Measurements from ENCODE around the gene NBAS.

NBAS gene

DNA sequence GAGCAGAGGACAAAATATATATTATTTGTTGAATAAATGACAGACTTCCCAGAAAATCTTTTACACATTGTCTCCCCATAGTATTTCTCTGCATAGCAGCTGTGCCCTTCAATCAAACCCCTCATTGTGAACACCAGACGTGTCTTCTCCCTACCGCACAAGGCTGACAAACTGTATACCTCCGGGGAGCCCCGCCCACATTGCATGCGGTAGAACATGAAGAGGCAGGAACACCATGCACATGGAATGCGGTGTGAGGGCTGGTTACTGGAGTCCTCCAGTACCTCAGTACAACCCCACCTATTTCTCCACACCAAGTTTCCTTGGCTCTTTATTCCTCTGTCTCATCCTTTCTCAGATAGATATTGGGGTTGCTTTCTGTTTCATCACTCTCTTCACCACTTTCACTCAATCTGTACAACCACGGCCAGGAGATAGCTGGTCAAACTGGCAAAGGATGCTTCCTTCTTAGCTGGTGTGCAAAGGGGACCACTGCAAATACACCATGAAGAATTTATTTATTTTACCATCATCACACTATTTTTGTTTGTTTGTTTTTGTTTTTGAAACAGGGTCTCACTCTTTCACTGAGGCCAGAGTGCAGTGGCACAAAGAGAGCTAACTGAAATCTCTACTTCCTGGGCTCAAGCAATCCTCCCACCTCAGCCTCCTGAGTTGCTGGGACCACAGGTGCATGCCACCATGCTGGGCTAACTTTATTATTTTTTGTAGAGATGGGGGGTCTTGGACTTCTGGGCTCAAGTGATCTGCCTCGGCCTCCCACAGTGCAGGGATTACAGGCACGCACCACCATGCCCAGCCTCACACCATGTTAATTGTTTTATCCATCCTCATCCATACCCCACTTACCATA is 2.3 kb upstream of the NBAS start:
- no peak overlapping the region for H3K9ac ChIP-seq (ENCODE audit: low read length)
- H3K4me3 ChIP-seq (ENCODE audit: low read length) = no peak overlapping the region
- H3K4me1 ChIP-seq (ENCODE audit: control insufficient read depth, insufficient read depth, low read length) = peaks cover 9% of the 10 kb centered on the region
- H3K27me3 ChIP-seq (ENCODE audit: control insufficient read depth, insufficient read depth, low read length) = no peaks in the 10 kb centered on the region
- no peaks in the 10 kb centered on the region for H3K36me3 ChIP-seq (ENCODE audit: control insufficient read depth, insufficient read depth, low read length)
- H3K9me3 ChIP-seq (ENCODE audit: control insufficient read depth, low read length) = no peaks in the 10 kb centered on the region

DNA sequence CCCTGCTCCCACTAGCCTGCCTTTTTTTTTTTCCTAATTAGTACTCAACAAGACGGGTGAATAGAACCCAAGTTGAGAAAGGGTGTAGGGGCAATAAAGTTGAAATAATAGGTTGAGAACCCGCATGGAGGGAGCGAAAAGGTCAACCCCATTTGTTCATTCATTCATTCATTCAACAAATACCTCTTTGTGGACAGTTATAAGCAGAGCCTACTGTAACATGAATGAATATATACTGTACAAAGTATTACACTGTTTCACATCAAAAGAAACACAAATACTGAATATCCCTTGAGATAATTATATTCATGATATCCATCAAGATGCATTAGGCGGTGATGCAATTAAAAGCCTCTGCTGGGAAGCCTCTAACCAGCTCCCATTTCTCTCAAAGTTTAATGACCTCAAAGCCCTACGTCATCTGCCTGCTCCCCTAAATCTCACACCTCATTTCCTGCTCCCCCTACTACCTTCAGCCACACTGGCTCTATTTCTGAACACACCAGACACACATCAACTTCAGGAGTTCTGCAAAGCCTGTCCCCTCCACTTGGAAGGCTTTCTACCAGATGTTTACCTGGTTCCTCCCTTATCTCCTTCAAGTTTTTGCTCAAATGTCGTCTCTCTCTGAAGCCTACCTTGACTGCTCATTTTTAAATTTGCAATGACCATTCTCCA is 1.4 kb upstream of the NBAS start:
- Histone ChIP-seq H3K9ac (ENCODE audit: low read length) (no peak overlapping the region), H3K27me3 (ENCODE audit: control insufficient read depth, insufficient read depth, low read length) (no peaks in the 10 kb centered on the region), H3K4me3 (ENCODE audit: low read length) (no peak overlapping the region), H3K9me3 (ENCODE audit: control insufficient read depth, low read length) (no peaks in the 10 kb centered on the region), H3K36me3 (ENCODE audit: control insufficient read depth, insufficient read depth, low read length) (no peaks in the 10 kb centered on the region), H3K4me1 (ENCODE audit: control insufficient read depth, insufficient read depth, low read length) (peaks cover 9% of the 10 kb centered on the region)

DNA sequence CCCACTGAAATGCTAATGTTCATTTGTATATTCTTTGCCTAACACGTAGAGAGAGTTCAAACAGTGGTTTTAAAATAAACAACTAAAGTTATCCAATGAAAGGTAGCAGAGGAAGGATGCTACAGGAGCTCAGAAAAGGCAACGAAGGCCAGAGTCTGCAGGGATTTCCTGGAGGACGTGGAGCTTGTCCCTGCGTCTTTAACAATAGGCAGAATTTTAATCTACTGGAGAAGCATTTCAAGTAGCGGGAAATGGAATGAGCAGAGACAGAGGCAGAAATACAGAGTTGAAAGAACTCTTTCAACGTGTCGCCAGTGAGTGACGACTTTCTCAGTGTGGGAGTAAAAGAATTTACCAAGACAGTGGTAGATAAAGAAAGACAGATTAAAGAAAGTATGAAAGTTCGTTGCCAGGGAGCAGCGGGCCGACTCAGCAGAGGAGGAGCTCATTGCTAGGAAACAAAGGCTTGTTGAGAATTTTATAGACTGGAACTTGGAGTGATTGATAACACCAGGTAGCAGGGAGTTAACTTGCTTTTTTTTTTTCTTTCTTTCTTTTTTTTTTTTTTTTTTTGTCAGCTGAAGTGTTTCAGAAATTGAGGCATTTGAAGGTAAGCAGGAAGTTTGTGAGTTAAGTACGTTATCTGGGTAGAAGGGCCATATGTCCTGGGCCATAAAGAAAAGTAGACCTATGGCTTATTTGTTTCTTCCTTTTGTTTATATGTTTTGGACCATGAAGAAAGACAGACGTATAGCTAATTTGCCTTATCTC is 625 bp upstream of the NBAS start:
- Histone ChIP-seq H3K27me3 (ENCODE audit: control insufficient read depth, insufficient read depth, low read length) (no peaks in the 10 kb centered on the region), H3K9ac (ENCODE audit: low read length) (peak overlapping the region; percentile 87)

DNA sequence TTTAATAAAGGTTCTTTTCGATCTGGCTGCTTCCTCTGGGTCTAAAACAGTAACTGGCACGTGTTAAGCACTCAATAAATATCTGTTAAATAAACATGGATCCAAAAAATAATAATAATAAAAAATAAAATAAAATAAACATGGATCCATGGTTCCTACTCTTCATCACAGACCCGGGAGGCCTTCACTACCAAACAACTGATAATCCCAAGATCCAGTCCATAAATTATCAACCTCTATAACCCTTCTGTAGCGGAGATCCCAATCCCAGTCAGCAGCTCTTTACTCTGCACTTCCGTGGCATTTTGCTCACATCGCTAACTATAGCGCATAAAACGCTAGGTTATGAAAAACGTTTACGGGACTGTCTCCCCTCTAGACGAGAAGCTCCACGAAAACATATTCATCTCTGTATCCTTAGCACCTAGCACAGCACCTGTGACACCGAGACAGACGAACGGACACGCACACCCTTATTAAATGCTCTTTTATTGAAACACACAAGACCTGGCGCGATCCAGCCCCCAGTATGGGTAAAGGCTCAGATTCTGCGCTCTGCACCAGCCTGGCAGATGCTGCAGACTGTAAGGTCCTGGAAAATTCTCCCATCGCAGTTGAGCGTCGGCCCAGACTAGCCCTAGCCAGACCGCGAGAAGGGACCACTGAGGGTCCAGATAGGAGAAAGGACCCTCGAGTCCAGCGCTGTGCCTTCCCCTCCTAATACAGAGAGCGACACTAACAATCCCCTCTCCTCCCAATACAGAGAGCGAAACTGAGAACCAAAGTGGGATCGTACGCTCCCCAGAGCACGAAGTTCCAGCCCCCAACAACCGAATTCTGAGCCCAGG is 770 bp downstream of the NBAS start:
- Histone ChIP-seq H3K4me3 (ENCODE audit: low read length) (peak overlapping the region; percentile 96), H3K9me3 (ENCODE audit: control insufficient read depth, low read length) (no peaks in the 10 kb centered on the region), H3K9ac (ENCODE audit: low read length) (peak overlapping the region; percentile 87), H3K4me1 (ENCODE audit: control insufficient read depth, insufficient read depth, low read length) (peaks cover 9% of the 10 kb centered on the region), H3K36me3 (ENCODE audit: control insufficient read depth, insufficient read depth, low read length) (no peaks in the 10 kb centered on the region), H3K27me3 (ENCODE audit: control insufficient read depth, insufficient read depth, low read length) (no peaks in the 10 kb centered on the region)

More for the DNA sequence above, 625 bp upstream of the NBAS start:
- H3K36me3 ChIP-seq (ENCODE audit: control insufficient read depth, insufficient read depth, low read length) = no peaks in the 10 kb centered on the region
- H3K4me3 ChIP-seq (ENCODE audit: low read length) = peak overlapping the region; percentile 96
- no peaks in the 10 kb centered on the region for H3K9me3 ChIP-seq (ENCODE audit: control insufficient read depth, low read length)
- H3K4me1 ChIP-seq (ENCODE audit: control insufficient read depth, insufficient read depth, low read length) = peaks cover 9% of the 10 kb centered on the region

DNA sequence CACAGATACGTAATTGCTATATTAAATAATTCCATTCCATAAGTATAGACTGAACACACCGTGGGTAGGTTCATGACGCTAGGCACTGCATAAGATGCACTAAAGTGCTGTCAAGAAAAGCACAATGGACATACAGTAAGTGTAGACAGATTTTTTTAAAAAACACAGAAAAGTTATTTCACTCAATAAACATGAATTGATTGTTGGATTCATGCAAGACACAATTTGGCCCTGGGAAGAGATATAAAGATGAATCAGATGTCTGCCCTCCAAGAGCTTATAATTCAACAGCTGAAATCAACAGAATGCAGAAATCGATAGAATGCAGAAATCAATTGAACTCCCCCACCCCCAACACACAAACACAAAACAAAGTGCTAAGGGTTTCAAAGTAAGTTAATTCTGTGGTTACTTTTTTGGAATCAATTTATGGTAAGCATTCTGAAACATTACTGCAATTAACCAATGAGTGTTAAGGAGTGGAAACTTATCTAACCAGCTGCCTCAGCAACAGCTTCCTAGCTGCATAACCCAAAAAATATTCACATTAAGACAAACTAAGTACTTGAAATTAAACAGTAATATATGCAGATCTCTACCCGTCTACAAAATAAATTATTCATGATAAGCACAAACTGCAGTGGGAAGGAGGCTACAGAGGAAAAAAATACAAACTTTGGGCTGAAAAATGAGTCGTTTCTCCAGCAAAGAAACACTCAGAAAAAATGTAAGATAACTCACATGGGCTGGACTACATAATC is 1.6 kb downstream of the NBAS start:
- no peak overlapping the region for H3K4me3 ChIP-seq (ENCODE audit: low read length)
- no peaks in the 10 kb centered on the region for H3K27me3 ChIP-seq (ENCODE audit: control insufficient read depth, insufficient read depth, low read length)
- peak overlapping the region; percentile 87 for H3K9ac ChIP-seq (ENCODE audit: low read length)
- H3K36me3 ChIP-seq (ENCODE audit: control insufficient read depth, insufficient read depth, low read length) = no peaks in the 10 kb centered on the region
- H3K9me3 ChIP-seq (ENCODE audit: control insufficient read depth, low read length) = no peaks in the 10 kb centered on the region
- peaks cover 9% of the 10 kb centered on the region for H3K4me1 ChIP-seq (ENCODE audit: control insufficient read depth, insufficient read depth, low read length)

DNA sequence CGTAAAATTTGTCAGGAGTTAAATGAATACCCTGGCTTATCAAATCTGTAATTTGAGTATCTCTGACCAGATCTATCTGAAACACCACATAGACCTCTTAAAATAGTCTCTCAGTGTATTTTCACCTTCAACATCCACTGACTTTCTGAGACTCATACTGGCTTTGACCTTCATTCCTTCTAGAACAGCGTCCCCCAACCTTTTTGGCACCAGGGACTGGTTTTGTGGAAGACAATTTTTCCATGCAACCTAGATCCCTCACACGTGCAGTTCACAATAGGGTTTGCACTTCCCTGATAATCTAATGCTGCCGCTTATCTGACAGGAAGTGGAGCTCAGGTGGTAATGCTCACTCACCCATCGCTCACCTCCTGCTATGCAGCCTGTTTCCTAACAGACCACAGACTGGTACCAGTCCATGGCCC is 3.2 kb downstream of the NBAS start:
- H3K9ac ChIP-seq (ENCODE audit: low read length) = no peak overlapping the region

DNA sequence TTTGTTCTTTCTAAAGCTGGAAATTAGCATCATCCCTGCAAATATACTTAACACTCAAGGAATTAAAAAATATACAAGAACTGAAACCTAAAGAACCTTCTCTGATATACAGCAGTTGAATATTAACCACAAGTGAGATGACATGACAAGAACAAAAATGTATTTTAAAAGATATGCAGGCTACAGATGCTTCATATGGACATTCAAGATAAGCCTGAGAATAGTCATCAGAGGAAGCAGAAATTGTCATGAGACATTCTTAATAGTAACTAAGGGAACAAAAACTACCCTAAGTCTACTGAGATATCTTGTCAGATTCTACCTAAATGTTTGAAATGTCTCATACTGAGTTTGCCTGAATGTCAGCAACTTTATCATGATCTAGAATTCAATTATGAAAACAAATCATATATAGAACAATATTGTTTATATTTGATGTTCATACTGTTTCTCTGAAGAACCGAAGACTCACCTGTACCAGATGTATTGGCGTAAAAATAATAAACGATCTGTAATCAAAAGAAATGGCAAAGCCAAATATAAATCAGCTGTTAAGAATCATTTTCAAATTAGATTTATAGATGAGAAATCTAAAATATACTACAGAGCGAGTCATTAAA is 4.7 kb downstream of the NBAS start:
- no peak overlapping the region for H3K4me3 ChIP-seq (ENCODE audit: low read length)
- H3K4me1 ChIP-seq (ENCODE audit: control insufficient read depth, insufficient read depth, low read length) = peaks cover 9% of the 10 kb centered on the region
- no peaks in the 10 kb centered on the region for H3K27me3 ChIP-seq (ENCODE audit: control insufficient read depth, insufficient read depth, low read length)
- H3K9me3 ChIP-seq (ENCODE audit: control insufficient read depth, low read length) = no peaks in the 10 kb centered on the region
- H3K36me3 ChIP-seq (ENCODE audit: control insufficient read depth, insufficient read depth, low read length) = no peaks in the 10 kb centered on the region
- no peak overlapping the region for H3K9ac ChIP-seq (ENCODE audit: low read length)

More for the DNA sequence above, 3.2 kb downstream of the NBAS start:
- Histone ChIP-seq H3K4me1 (ENCODE audit: control insufficient read depth, insufficient read depth, low read length) (peaks cover 9% of the 10 kb centered on the region), H3K36me3 (ENCODE audit: control insufficient read depth, insufficient read depth, low read length) (no peaks in the 10 kb centered on the region), H3K4me3 (ENCODE audit: low read length) (no peak overlapping the region), H3K9me3 (ENCODE audit: control insufficient read depth, low read length) (no peaks in the 10 kb centered on the region), H3K27me3 (ENCODE audit: control insufficient read depth, insufficient read depth, low read length) (no peaks in the 10 kb centered on the region)

DNA sequence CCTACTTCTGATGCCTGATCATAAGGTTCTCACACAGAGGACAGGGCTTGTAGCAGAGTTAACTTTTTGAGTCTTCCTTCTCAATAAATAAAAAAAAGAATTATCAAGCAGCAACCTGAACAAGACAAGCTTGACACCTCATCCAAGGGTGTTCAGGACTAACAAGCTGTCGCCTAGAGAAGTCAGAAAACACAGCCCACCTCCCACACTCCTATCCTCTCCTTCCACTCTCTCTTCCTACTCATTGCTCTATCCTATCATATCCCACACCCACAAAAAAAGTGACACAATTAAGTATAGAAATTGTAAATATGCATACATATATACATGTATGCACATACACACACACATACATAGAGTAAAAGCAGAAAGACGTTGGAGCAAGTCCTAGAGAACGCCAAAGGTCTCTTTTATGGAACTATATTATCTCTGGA is 5.4 kb downstream of the NBAS start:
- Histone ChIP-seq H3K4me1 (ENCODE audit: control insufficient read depth, insufficient read depth, low read length) (peaks cover 9% of the 10 kb centered on the region), H3K4me3 (ENCODE audit: low read length) (no peak overlapping the region), H3K36me3 (ENCODE audit: control insufficient read depth, insufficient read depth, low read length) (no peaks in the 10 kb centered on the region), H3K9me3 (ENCODE audit: control insufficient read depth, low read length) (no peaks in the 10 kb centered on the region), H3K9ac (ENCODE audit: low read length) (no peak overlapping the region), H3K27me3 (ENCODE audit: control insufficient read depth, insufficient read depth, low read length) (no peaks in the 10 kb centered on the region)

DNA sequence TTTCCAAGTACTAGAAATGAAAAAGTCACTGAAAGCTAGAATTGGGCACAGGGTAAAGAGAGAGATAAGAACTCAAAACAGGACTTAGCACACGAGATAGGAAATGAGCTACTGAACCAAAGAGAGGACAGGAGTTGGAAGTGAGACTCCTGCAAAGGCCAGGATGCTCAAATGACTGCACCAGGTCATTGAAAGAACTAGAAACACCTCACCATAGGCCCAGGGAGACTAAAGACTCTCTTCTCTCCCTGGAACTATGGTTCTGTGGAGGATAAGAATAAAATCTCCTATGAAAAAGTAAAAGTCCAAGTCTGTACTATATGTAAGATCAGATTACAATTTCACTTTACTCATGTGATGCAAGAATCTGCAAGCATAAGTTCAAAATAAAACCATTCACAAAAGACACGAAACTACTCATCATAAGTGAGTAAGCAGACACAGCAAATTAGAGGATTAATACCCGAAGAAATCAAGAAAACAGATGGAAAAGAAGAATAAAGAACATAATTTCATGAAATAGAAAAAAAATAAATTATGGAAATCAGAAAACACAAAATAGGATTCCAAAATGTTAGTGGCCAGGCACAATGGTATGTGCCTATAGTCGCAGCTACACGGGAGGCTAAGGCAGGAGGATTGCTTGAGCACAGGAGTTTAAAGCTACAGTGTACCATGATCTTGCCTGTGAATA is 6.5 kb downstream of the NBAS start:
- Histone ChIP-seq H3K27me3 (ENCODE audit: control insufficient read depth, insufficient read depth, low read length) (no peaks in the 10 kb centered on the region), H3K9me3 (ENCODE audit: control insufficient read depth, low read length) (no peaks in the 10 kb centered on the region), H3K4me1 (ENCODE audit: control insufficient read depth, insufficient read depth, low read length) (peaks cover 5% of the 10 kb centered on the region), H3K9ac (ENCODE audit: low read length) (no peak overlapping the region), H3K4me3 (ENCODE audit: low read length) (no peak overlapping the region), H3K36me3 (ENCODE audit: control insufficient read depth, insufficient read depth, low read length) (no peaks in the 10 kb centered on the region)

DNA sequence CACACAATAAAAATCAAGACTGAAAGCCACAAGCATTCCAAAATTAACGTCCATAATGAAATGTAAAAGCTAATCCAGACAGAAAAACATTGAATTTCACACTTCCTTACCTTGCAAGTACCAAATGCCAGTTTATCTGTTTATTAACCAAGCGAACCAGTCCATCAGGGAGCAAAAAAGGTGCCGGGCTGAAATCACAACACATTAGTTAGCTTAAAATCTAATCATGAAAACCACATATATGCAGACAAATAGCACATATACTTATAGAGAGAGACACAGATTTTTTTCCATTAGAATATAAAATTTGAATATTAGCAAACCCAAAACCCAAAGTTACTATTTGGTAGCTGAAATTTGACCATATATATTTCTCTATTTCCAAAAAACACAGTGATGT is 7.2 kb downstream of the NBAS start:
- no peak overlapping the region for H3K9ac ChIP-seq (ENCODE audit: low read length)
- H3K27me3 ChIP-seq (ENCODE audit: control insufficient read depth, insufficient read depth, low read length) = no peaks in the 10 kb centered on the region
- no peaks in the 10 kb centered on the region for H3K4me1 ChIP-seq (ENCODE audit: control insufficient read depth, insufficient read depth, low read length)
- no peak overlapping the region for H3K4me3 ChIP-seq (ENCODE audit: low read length)
- no peaks in the 10 kb centered on the region for H3K9me3 ChIP-seq (ENCODE audit: control insufficient read depth, low read length)
- H3K36me3 ChIP-seq (ENCODE audit: control insufficient read depth, insufficient read depth, low read length) = no peaks in the 10 kb centered on the region
